ENCODE measurements around the gene SORCS1.

Gene SORCS1

GRCh38 chr10:106637873-106638272 is 526.6 kb downstream of the SORCS1 start:
- no peak for DNase-seq

GRCh38 chr10:106636766-106637491 is 527.6 kb downstream of the SORCS1 start:
- DNase-seq: no peak

- no peak for DNase-seq
Observed at GRCh38 chr10:106635947-106636346, 528.6 kb downstream of the SORCS1 start.

GRCh38 chr10:106631016-106631702 is 533.3 kb downstream of the SORCS1 start:
- DNase-seq: no peak

- no peak for DNase-seq
Observed at GRCh38 chr10:106626371-106626770, 538.1 kb downstream of the SORCS1 start.

- no peak for DNase-seq
Observed at GRCh38 chr10:106625751-106626150, 538.8 kb downstream of the SORCS1 start.

- DNase-seq: no peak
Observed at GRCh38 chr10:106619346-106619745, 545.2 kb downstream of the SORCS1 start.

- DNase-seq: no peak
Observed at GRCh38 chr10:106618646-106619045, 545.9 kb downstream of the SORCS1 start.

- DNase-seq: no peak
Observed at GRCh38 chr10:106615081-106615480, 549.4 kb downstream of the SORCS1 start.

GRCh38 chr10:106614293-106614692 is 550.2 kb downstream of the SORCS1 start:
- DNase-seq: no peak

GRCh38 chr10:106612381-106612780 is 552.1 kb downstream of the SORCS1 start:
- no peak for DNase-seq

GRCh38 chr10:106609470-106610266 is 554.8 kb downstream of the SORCS1 start:
- DNase-seq: no peak

- no peak for DNase-seq
Observed at GRCh38 chr10:106608066-106608465, 556.4 kb downstream of the SORCS1 start.

GRCh38 chr10:106595281-106595680 is 569.2 kb downstream of the SORCS1 start:
- no peak for DNase-seq

- no peak for DNase-seq
Observed at GRCh38 chr10:106593876-106594275, 570.6 kb downstream of the SORCS1 start.

GRCh38 chr10:106592396-106592795 is 572.1 kb downstream of the SORCS1 start:
- no peak for DNase-seq

- no peak for DNase-seq
Observed at GRCh38 chr10:106582291-106582690, 582.2 kb downstream of the SORCS1 start.

GRCh38 chr10:106577756-106578155 is 586.8 kb downstream of the SORCS1 start:
- DNase-seq: no peak

- no peak for DNase-seq
Observed at GRCh38 chr10:106577266-106577665, 587.2 kb downstream of the SORCS1 start.

GRCh38 chr10:106576534-106576933 is 588.0 kb downstream of the SORCS1 start:
- no peak for DNase-seq

GRCh38 chr10:106573106-106573505 is 591.4 kb downstream of the SORCS1 start:
- DNase-seq: no peak

- no peak for DNase-seq
Observed at GRCh38 chr10:106571192-106571946, 593.1 kb downstream of the SORCS1 start.

- DNase-seq: no peak
Observed at GRCh38 chr10:106570268-106570667, 594.2 kb downstream of the SORCS1 start.

Data from activated naive CD4-positive, alpha-beta T cell (primary cell).